Measurements from ENCODE around the gene CIDEA.

CIDEA gene

DNA sequence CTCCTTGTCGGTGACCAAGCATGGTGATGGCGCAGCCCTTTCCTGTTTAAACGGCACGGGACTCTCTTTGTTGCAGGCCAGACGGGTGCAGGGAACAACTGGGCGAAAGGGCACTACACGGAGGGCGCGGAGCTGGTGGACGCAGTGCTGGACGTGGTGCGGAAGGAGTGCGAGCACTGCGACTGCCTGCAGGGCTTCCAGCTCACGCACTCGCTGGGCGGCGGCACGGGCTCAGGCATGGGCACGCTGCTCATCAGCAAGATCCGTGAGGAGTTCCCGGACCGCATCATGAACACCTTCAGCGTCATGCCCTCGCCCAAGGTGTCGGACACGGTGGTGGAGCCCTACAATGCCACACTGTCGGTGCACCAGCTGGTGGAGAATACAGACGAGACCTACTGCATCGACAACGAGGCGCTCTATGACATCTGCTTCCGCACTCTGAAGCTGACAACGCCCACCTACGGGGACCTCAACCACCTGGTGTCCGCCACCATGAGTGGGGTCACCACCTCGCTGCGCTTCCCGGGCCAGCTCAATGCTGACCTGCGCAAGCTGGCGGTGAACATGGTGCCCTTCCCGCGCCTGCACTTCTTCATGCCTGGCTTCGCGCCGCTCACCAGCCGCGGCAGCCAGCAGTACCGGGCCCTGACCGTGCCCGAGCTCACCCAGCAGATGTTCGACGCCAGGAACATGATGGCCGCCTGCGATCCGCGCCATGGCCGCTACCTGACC lies 71.0 kb downstream of the CIDEA start:
- DNase-seq = no peak

DNA sequence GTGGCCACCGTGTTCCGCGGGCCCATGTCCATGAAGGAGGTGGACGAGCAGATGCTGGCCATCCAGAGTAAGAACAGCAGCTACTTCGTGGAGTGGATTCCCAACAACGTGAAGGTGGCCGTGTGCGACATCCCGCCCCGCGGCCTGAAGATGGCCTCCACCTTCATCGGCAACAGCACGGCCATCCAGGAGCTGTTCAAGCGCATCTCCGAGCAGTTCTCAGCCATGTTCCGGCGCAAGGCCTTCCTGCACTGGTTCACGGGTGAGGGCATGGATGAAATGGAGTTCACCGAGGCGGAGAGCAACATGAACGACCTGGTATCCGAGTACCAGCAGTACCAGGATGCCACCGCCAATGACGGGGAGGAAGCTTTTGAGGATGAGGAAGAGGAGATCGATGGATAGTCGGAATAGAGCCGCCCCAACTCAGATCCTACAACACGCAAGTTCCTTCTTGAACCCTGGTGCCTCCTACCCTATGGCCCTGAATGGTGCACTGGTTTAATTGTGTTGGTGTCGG lies 71.6 kb downstream of the CIDEA start:
- DNase-seq = no peak

DNA sequence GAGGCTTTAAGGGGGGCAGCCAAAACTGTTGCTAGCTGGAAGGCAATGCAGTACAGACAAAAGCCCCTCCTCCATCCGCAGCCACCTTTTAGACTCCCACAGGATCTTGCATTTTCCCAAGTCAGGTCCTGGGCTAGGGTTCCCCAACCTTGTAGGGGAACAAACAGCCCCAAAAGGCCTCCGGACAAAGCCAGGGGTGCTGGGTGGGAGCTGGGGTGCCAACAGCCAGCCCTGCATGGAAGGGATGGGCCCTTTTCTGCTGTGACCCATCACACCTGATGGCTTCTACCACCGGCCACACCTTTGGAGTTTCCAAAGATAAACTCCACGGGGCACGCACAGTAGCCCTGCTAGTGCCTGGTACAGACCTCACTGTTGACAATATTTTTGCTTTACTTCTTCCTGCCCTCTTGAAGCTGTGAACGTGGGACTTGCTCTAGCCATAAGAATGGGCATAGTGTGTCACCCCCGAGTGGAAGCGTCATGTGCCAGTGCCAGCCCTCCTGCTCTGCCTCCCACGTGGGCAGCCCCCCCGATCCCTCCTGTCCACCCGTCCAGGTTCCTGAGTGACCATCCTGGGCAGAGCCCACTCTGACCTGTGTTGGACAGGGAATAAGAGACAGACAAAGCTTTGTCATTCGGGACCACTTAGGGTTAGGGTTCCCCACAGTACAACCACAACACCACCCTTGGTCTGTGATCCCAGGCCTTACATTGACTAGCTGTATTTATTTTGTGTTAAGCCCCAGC lies 72.7 kb downstream of the CIDEA start:
- DNase-seq = no peak

All from NCI-H748 treated with DMSO at 0.1 percent for 48 hours (cell line).